Adrenal gland (tissue), 12 donors: Measurements from ENCODE around the gene BTBD6. TPM values are rescaled to one million over a fixed set of nuclear protein-coding genes. Genes with fewer than 3 reads are reported as not detected.

Experiments used
- DNase-seq, 7 donors: peaks; one replicate each; pipeline ENCODE4 v3.0.0-alpha.2; 2019 to 2020
- H3K27ac ChIP-seq, 5 donors: fragments of 200-600 bp; sonication (generic) in 4 of 5; 1 replicate in 3 of 5; 2 replicates in 2 of 5; pipeline versions ENCODE4 v1.5.1 to v1.8.0; 2016 to 2020; ENCODE audit warnings: mild to moderate bottlenecking in 1 of 5
- H3K27me3 ChIP-seq: fragments of 200-600 bp; 2 replicates; pipeline ENCODE4 v1.8.0; 2021
- H3K36me3 ChIP-seq, 2 donors: fragments of 200-600 bp; replicated peaks in 1 of 2; 1 replicate in 1 of 2; 2 replicates in 1 of 2; pipeline versions ENCODE4 v1.5.1 to v1.8.0; 2018 to 2022
- H3K4me1 ChIP-seq, 2 donors: fragments of 200-600 bp; replicated peaks in 1 of 2; 1 replicate in 1 of 2; 2 replicates in 1 of 2; pipeline versions ENCODE4 v1.5.1 to v1.8.0; 2018 to 2021
- H3K4me3 ChIP-seq, 4 donors: fragments of 200-600 bp; sonication (generic) in 3 of 4; one replicate each; pipeline ENCODE4 v1.5.1; 2016 to 2018
- H3K9me3 ChIP-seq, 3 donors: fragments of 200-600 bp; sonication (generic) in 1 of 3; replicated peaks in 1 of 3; 1 replicate in 2 of 3; 2 replicates in 1 of 3; pipeline versions ENCODE4 v1.5.1 to v1.8.0; 2016 to 2021
- POLR2A ChIP-seq, 2 donors: fragments of 450-650 bp; IDR thresholded peaks; one replicate each; pipeline ENCODE4 v1.6.1; 2017; ENCODE audit warnings: antibody characterized with exemption in 2 of 2, mild to moderate bottlenecking in 2 of 2, moderate library complexity in 1 of 2
- WGBS, 4 donors: extraction: QIAGEN DNeasy Blood & Tissue Kit in 2 of 4; methylation state at CpG; one replicate each; pipeline versions ENCODE4 v1.1.5 to v1.1.7; 2013 to 2017; 5-methylcytosine and 5-hydroxymethylcytosine counted together
- intact Hi-C, 2 donors: fragments of 100-400 bp; cut with DNase I; formaldehyde crosslinking; loops; one replicate each; pipeline versions ENCODE4 v1.14.1 to v1.15.0; 2022 to 2023
- polyA plus RNA-seq, 3 donors: library from polyadenylated mRNA; stranded (reverse); fragments of 200-250 nt in 2 of 3; fragments of 350-450 nt in 1 of 3; fragmentation: Illumina TruSeq in 1 of 3; extraction: RNeasy Lipid Tissue Mini Kit (QIAGEN cat#74804) in 1 of 3; gene quantifications; one replicate each; pipeline ENCODE4 v1.2.3, GENCODE V29; 2013 to 2014
- total RNA-seq, 9 donors: library from RNA; depleted of rRNA in 4 of 9; stranded (reverse); fragments of >200 nt in 4 of 9; fragments of 120-200 nt in 1 of 9; fragmentation: NEBNext Ultra II Directional in 1 of 9; extraction: Animal tissue kit (Norgen Biotek cat#: 25700) in 1 of 9; gene quantifications; one replicate each; pipeline versions ENCODE4 v1.1.0 to v1.2.4, GENCODE V29; 2013 to 2023
- TF ChIP-seq, protein P1 (sequence below), 6 experiments: fragments of 450-650 bp in 4 of 6; fragments of 200-600 bp in 2 of 6; sonication (generic) in 1 of 6; IDR thresholded peaks; 1 replicate in 5 of 6; 2 replicates in 1 of 6; pipeline versions ENCODE4 v1.5.1 to v1.8.0; 2016 to 2021; ENCODE audit warnings: antibody characterized with exemption in 6 of 6, mild to moderate bottlenecking in 2 of 6, moderate library complexity in 1 of 6
- donor health status: healthy with polysubstance abuse.
- donor health status: Bipolar disorder and iron deficiency.
- donor health status: DM: yes; HTN: yes; CAD: no.
- donor health status: DM: no; HTN: no; CAD: no.
- donor health status: DM: no; HTN: no; CAD: no.
- donor health status: DM: yes; HTN: yes; CAD: no.

Gene BTBD6
- total and polyA plus RNA-seq, 12 donors = 14.3 to 78.5 (median 33.6) TPM

DNA sequence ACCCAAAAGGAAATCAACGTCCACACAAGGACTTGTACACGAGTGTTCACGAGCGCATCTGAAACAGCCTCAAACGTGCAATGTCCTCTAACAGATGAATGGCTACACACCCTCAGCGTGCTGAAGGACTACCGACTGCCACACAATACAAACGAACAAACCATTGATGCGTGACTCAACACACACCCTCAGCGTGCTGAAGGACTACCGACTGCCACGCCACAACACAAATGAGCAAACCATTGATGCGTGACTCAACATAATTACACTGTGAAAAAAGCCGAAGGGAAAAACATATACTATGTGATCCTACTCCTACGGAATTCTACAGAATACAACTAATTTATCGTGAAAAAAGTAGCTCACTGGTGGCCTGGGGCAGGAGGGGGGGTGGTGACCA lies 25.1 kb upstream of the BTBD6 start:
- WGBS, 4 donors = 90 to 97% (median 95%) methylated on average over 16 of the region's 16 CpGs
- DNase-seq = no peak
- intact Hi-C loops = no loop called here

DNA sequence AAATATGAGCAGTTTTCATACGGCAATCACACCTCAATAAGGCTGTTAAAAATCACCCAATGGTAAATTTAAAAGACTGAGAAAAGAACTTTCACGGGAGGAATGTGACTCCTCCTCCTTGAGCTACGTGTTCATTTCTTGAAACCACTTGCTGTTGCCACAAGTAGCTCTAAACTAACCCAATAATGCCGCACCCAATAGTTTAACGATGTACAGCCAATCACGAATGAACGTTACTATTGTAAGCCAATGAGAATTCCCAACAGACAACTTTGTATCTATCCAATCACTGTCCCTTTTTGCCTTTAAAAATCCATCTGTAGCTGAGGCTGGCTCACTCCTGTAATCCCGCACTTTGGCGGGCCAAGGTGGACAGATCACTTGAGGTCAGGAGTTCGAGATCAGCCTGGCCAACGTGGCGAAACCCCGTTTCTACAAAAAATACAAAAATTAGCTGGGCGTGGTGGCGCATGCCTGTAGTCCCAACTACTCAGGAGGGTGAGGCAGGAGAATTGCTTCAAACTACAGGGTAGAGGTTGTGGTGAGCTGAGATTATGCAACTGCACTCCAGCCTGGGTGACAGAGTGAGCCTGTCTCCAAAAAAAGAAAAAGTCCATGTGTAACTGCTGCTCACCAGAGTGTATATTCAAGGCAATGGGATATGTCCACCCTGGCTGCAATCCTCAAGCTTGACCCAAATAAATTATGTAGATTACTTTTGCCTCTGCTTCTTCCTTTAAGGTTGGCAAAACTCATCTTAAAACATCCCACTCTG lies 24.4 kb upstream of the BTBD6 start:
- TF ChIP-seq, protein P1, sequence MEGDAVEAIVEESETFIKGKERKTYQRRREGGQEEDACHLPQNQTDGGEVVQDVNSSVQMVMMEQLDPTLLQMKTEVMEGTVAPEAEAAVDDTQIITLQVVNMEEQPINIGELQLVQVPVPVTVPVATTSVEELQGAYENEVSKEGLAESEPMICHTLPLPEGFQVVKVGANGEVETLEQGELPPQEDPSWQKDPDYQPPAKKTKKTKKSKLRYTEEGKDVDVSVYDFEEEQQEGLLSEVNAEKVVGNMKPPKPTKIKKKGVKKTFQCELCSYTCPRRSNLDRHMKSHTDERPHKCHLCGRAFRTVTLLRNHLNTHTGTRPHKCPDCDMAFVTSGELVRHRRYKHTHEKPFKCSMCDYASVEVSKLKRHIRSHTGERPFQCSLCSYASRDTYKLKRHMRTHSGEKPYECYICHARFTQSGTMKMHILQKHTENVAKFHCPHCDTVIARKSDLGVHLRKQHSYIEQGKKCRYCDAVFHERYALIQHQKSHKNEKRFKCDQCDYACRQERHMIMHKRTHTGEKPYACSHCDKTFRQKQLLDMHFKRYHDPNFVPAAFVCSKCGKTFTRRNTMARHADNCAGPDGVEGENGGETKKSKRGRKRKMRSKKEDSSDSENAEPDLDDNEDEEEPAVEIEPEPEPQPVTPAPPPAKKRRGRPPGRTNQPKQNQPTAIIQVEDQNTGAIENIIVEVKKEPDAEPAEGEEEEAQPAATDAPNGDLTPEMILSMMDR (IDR thresholded peaks at IDR 0.05) = no peak
- TF ChIP-seq POLR2A (IDR thresholded peaks at IDR 0.05) = no peak
- intact Hi-C loops = no loop called here
- Histone ChIP-seq H3K9me3 (no peaks in the 10 kb centered on the region), H3K4me3 (no peak overlapping the region), H3K27ac (no peak overlapping the region), H3K27me3 (no peaks in the 10 kb centered on the region), H3K36me3 (peaks cover 0 to 44% of the 10 kb centered on the region in 2 donors), H3K4me1 (peaks cover 0 to 11% of the 10 kb centered on the region in 2 donors)
- WGBS, 4 donors = 91 to 97% (median 95%) methylated on average over 15 of the region's 15 CpGs
- DNase-seq = no peak

More for the DNA sequence above, 25.1 kb upstream of the BTBD6 start:
- peaks cover 0 to 11% of the 10 kb centered on the region in 2 donors for H3K4me1 ChIP-seq
- no peak overlapping the region for H3K27ac ChIP-seq
- peaks cover 0 to 50% of the 10 kb centered on the region in 2 donors for H3K36me3 ChIP-seq
- H3K27me3 ChIP-seq = no peaks in the 10 kb centered on the region
- TF ChIP-seq, protein P1 (IDR thresholded peaks at IDR 0.05) = no peak
- TF ChIP-seq POLR2A (IDR thresholded peaks at IDR 0.05) = no peak
- no peak overlapping the region for H3K4me3 ChIP-seq
- H3K9me3 ChIP-seq = no peaks in the 10 kb centered on the region

DNA sequence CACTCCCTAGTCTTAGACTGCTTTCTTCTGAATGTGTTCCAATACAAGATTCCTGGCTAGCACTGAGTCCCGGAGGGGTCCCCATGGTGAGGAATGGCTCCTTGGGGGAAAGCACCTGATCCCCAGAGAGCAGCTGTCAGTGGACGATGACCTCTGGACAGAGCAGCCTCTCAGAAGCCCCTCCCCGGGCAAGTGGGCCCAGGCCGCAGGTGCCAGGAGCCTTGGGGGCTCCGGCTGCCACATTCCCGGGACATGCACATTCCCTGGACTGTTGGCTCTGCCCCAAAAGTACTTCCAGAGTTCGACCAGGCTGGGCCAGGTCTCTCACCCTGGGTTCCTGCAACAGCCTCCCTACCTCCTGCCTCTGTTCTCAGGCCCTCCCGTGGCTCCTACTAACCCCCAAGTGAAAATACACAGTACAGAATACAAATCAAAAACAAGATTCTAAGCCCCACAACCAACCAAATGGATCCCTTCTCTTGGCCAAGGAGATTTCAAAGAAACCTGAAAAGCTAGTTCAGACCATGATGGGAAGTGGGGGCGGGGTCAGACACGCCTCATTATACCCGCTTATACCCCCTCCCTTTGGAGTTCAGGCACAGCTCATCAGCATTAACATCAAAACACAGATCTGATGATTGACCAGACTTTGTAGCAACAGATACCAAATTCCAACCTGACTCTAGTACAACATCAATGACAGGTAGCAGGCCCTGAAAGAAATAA lies 23.3 kb upstream of the BTBD6 start:
- 90 to 98% (median 94%) methylated on average over 5 to 11 of the region's 11 CpGs for WGBS, 4 donors
- Histone ChIP-seq H3K9me3 (no peaks in the 10 kb centered on the region), H3K27ac (no peak overlapping the region), H3K27me3 (no peaks in the 10 kb centered on the region), H3K4me3 (no peak overlapping the region), H3K4me1 (peaks cover 0 to 11% of the 10 kb centered on the region in 2 donors), H3K36me3 (peaks cover 0 to 33% of the 10 kb centered on the region in 2 donors)
- intact Hi-C loops = no loop called here
- no peak for DNase-seq
- TF ChIP-seq, protein P1 (IDR thresholded peaks at IDR 0.05) = no peak
- no peak for TF ChIP-seq POLR2A (IDR thresholded peaks at IDR 0.05)

DNA sequence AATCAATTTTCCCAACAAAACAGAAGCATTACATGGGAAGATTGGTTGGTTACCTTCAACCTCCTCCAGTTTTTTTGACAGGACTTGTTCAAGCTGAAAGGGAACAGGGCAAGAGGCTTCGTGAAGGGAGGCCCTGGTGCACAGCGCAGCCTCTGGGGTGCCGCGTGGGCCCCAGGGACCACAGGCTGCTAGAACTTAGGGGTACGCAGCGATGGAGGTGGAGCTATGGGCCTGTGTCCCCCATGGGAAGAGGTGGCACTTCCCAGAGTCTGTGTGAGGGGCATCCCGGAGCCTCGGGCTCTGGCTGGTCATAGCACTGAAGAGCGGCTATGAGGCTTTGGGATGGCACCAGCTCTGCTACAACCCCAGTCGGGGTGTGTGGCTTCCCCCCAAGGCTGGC lies 22.1 kb upstream of the BTBD6 start:
- H3K27me3 ChIP-seq = no peaks in the 10 kb centered on the region
- TF ChIP-seq, protein P1 (IDR thresholded peaks at IDR 0.05) = no peak
- no peak for TF ChIP-seq POLR2A (IDR thresholded peaks at IDR 0.05)
- H3K36me3 ChIP-seq = peaks cover 0 to 29% of the 10 kb centered on the region in 2 donors
- no peak for DNase-seq
- WGBS, 4 donors = 88 to 98% (median 94%) methylated on average over 8 to 10 of the region's 10 CpGs
- intact Hi-C loops = no loop called here
- H3K4me1 ChIP-seq = peaks cover 0 to 2% of the 10 kb centered on the region in 2 donors
- H3K9me3 ChIP-seq = no peaks in the 10 kb centered on the region
- H3K4me3 ChIP-seq = no peak overlapping the region
- no peak overlapping the region for H3K27ac ChIP-seq
